GM12878 (cell line): Measurements from ENCODE around the gene TCL1B. TPM values are rescaled to one million over a fixed set of nuclear protein-coding genes. Genes with fewer than 3 reads are reported as not detected.

ENCODE experiments used
- ATAC-seq: fragments of 200-7000 bp; cut with Tn5 transposase; 3 replicates; pipeline ENCODE4 v1.9.1; 2020; ENCODE audit warnings: mild to moderate bottlenecking, moderate library complexity
- BruUV-seq: library from RNA; stranded (reverse); fragments of 400-500 nt; replicated peaks from 2 replicates; lab custom pipeline; 2021; lab: Mats Ljungman, UMichigan
- CTCF ChIA-PET: fragments of 300-600 bp; sonication (Branson Sonifier 250); formaldehyde crosslinking; extraction: SDS; loops from one replicate; lab custom pipeline; 2021; ENCODE audit warnings: inconsistent platforms; lab: Yijun Ruan, JAX
- POLR2A ChIA-PET: fragments of 350-600 bp; formaldehyde crosslinking; extraction: SDS; loops from one replicate; lab custom pipeline; 2021; ENCODE audit warnings: inconsistent platforms; lab: Charles Lee
- RAD21 ChIA-PET: fragments of 300-600 bp; sonication (Branson Sonifier 250); formaldehyde crosslinking; loops from one replicate; lab custom pipeline; 2023; ENCODE audit warnings: antibody characterized with exemption; ENCODE audit not compliant: unreplicated experiment; lab: Charles Lee
- SMC1A ChIA-PET: fragments of 300-600 bp; sonication (Branson Sonifier 250); formaldehyde crosslinking; loops from one replicate; lab custom pipeline; 2023; ENCODE audit not compliant: unreplicated experiment, uncharacterized antibody; lab: Charles Lee
- DNase-seq: peaks from one replicate; pipeline ENCODE4 v3.0.0-alpha.2; 2011; ENCODE audit warnings: low read depth, low spot score
- FAIRE-seq: peaks from 3 replicates; lab custom pipeline; 2011; peaks lifted over from hg19 to GRCh38; lab: Jason Lieb, UNC
- H2AFZ ChIP-seq: 2 replicates; pipeline ENCODE4 v1.6.0; 2011; ENCODE audit warnings: low read depth, low read length, control low read depth; ENCODE audit not compliant: control insufficient read depth
- H3K27ac ChIP-seq: 2 replicates; pipeline ENCODE4 v1.5.1; 2011; ENCODE audit warnings: control low read depth; ENCODE audit not compliant: control insufficient read depth, insufficient read depth
- H3K27me3 ChIP-seq, 2 experiments: replicated peaks in 1 of 2; 2 replicates each; pipeline versions ENCODE4 v1.6.0 to v1.6.1; 2011; ENCODE audit warnings: low read length in 1 of 2; ENCODE audit not compliant: control insufficient read depth in 2 of 2, insufficient read depth in 2 of 2
- H3K36me3 ChIP-seq, 2 experiments: 2 replicates each; pipeline ENCODE4 v1.5.1; 2011; ENCODE audit warnings: low read length in 1 of 2; ENCODE audit not compliant: control insufficient read depth in 2 of 2, insufficient read depth in 2 of 2
- H3K4me1 ChIP-seq: 2 replicates; pipeline ENCODE4 v1.6.1; 2011; ENCODE audit warnings: mild to moderate bottlenecking, low read length, moderate library complexity, mixed read lengths; ENCODE audit not compliant: control insufficient read depth, insufficient read depth
- H3K4me2 ChIP-seq: 2 replicates; pipeline ENCODE4 v1.6.0; 2011; ENCODE audit warnings: control low read depth; ENCODE audit not compliant: control insufficient read depth, insufficient read depth
- H3K4me3 ChIP-seq: fragments of 200-600 bp; sonication (generic); 2 replicates; pipeline ENCODE4 v1.5.1; 2016
- H3K79me2 ChIP-seq: 2 replicates; pipeline ENCODE4 v1.6.0; 2011; ENCODE audit warnings: low read length; ENCODE audit not compliant: control insufficient read depth, insufficient read depth
- H3K9ac ChIP-seq: 2 replicates; pipeline ENCODE4 v1.8.0; 2011; ENCODE audit warnings: low read length, control low read depth, mixed read lengths; ENCODE audit not compliant: control insufficient read depth, insufficient read depth
- H3K9me3 ChIP-seq: replicated peaks from 3 replicates; pipeline ENCODE4 v1.5.1; 2011; ENCODE audit warnings: mild to moderate bottlenecking, low read length; ENCODE audit not compliant: control insufficient read depth, insufficient read depth
- H4K20me1 ChIP-seq: 2 replicates; pipeline ENCODE4 v1.6.0; 2011; ENCODE audit not compliant: control insufficient read depth, insufficient read depth
- BACH1 ChIP-seq: fragments of 450-650 bp; IDR thresholded peaks from 2 replicates; pipeline ENCODE4 v1.6.1; 2017; ENCODE audit warnings: mild to moderate bottlenecking, borderline replicate concordance
- BHLHE40 ChIP-seq, 2 experiments: fragments of 450-650 bp in 1 of 2; IDR thresholded peaks; 2 replicates each; pipeline ENCODE4 v1.6.1; 2011 to 2017; ENCODE audit warnings: low read depth in 2 of 2, borderline replicate concordance in 1 of 2, improper control_type of control experiment in 1 of 2, low read length in 1 of 2, mild to moderate bottlenecking in 1 of 2
- CBFB ChIP-seq: IDR thresholded peaks from 2 replicates; pipeline ENCODE4 v1.6.1; 2016; ENCODE audit warnings: antibody characterized with exemption, low read depth
- CEBPB ChIP-seq, 2 experiments: fragments of 150-350 bp in 1 of 2; IDR thresholded peaks; 2 replicates each; pipeline ENCODE4 v1.6.1; 2012 to 2014; ENCODE audit warnings: low read depth in 2 of 2, low read length in 2 of 2, borderline replicate concordance in 1 of 2, inconsistent platforms in 1 of 2
- GABPA ChIP-seq: IDR thresholded peaks from 2 replicates; pipeline ENCODE4 v1.6.1; 2014; ENCODE audit warnings: antibody characterized with exemption, low read depth, mild to moderate bottlenecking, inconsistent platforms
- IKZF2 ChIP-seq, 2 experiments: fragments of 450-650 bp; IDR thresholded peaks; 2 replicates each; pipeline ENCODE4 v1.6.1; 2017; ENCODE audit warnings: mild to moderate bottlenecking in 2 of 2, moderate library complexity in 2 of 2
- NFYA ChIP-seq: IDR thresholded peaks from 2 replicates; pipeline ENCODE4 v1.6.1; 2011; ENCODE audit warnings: low read depth, mild to moderate bottlenecking, low read length, improper control_type of control experiment, borderline replicate concordance
- PAX8 ChIP-seq: fragments of 450-650 bp; IDR thresholded peaks from 2 replicates; pipeline ENCODE4 v1.6.1; 2017; ENCODE audit warnings: mild to moderate bottlenecking, moderate library complexity
- POLR2A ChIP-seq: IDR thresholded peaks from 2 replicates; pipeline ENCODE4 v1.6.1; 2011; ENCODE audit warnings: low read depth, mild to moderate bottlenecking, low read length
- TCF7 ChIP-seq: IDR thresholded peaks from 2 replicates; pipeline ENCODE4 v1.6.1; 2014; ENCODE audit warnings: antibody characterized with exemption, borderline replicate concordance
- YBX1 ChIP-seq: fragments of 450-650 bp; IDR thresholded peaks from 2 replicates; pipeline ENCODE4 v1.6.1; 2016; ENCODE audit warnings: antibody characterized with exemption
- ZZZ3 ChIP-seq: IDR thresholded peaks from 2 replicates; pipeline ENCODE4 v1.6.1; 2011; ENCODE audit warnings: low read depth; ENCODE audit not compliant: control insufficient read depth, insufficient read length
- WGBS: methylation state at CpG from one replicate; pipeline ENCODE4 v1.1.6; 2016; ENCODE audit warnings: low lambda C conversion rate; ENCODE audit not compliant: insufficient replicate concordance, insufficient coverage; ENCODE audit errors: missing lambda C conversion rate; 5-methylcytosine and 5-hydroxymethylcytosine counted together
- in situ Hi-C: fragments of 300-500 bp; cut with MboI; formaldehyde crosslinking; loops from 9 replicates; pipeline ENCODE4 v1.14.3; 2018; ENCODE audit warnings: mixed read lengths
- intact Hi-C: fragments of 100-400 bp; cut with micrococcal nuclease; formaldehyde crosslinking; loops from one replicate; pipeline ENCODE4 v1.14.2; 2022; ENCODE audit not compliant: unreplicated experiment
- polyA plus RNA-seq, 11 experiments: library from polyadenylated mRNA; depleted of rRNA in 4 of 11; unstranded in 6 of 11; stranded (reverse) in 5 of 11; fragments of >200 nt; fragmentation: Nextera tagmentation in 4 of 11; fragmentation: Illumina TruSeq in 1 of 11; extraction: Ambion mirVana in 4 of 11; extraction: Trizol in 1 of 11; gene quantifications; 1 replicate in 1 of 11; 2 replicates in 10 of 11; pipeline versions ENCODE4 v1.2.1 to v1.2.3, GENCODE V29; 2011 to 2016; ENCODE audit warnings: inconsistent platforms in 2 of 11, missing spikeins in 2 of 11, low read depth in 1 of 11
- total RNA-seq, 4 experiments: library from RNA; depleted of rRNA in 3 of 4; stranded (reverse); fragments of >200 nt in 3 of 4; fragmentation: Illumina TruSeq in 1 of 4; extraction: Trizol in 1 of 4; gene quantifications; 2 replicates each; pipeline versions ENCODE4 v1.2.1 to v1.2.3, GENCODE V29; 2013 to 2021
- TF ChIP-seq, protein P1 (sequence below): IDR thresholded peaks from 2 replicates; pipeline ENCODE4 v1.6.1; 2012; ENCODE audit warnings: improper control_type of control experiment, low read depth, low read length; ENCODE audit not compliant: insufficient replicate concordance
- TF ChIP-seq, protein P2 (sequence below): IDR thresholded peaks from 2 replicates; pipeline ENCODE4 v1.6.1; 2012; ENCODE audit warnings: low read length, inconsistent platforms
- TF ChIP-seq, protein P3 (sequence below): IDR thresholded peaks from 2 replicates; pipeline ENCODE4 v1.6.1; 2011; ENCODE audit warnings: borderline replicate concordance, low read depth, mild to moderate bottlenecking, moderate library complexity, mixed read lengths, low read length; ENCODE audit not compliant: insufficient read depth; ENCODE audit errors: extremely low read length

TCL1B gene
- total and polyA plus RNA-seq, 10 of the 15 experiments (the other 5 are each of a cell fraction or from before 2014, with no cell fraction given), result 0.10 to 0.18 (median 0.13) TPM; not detected in 6

DNA sequence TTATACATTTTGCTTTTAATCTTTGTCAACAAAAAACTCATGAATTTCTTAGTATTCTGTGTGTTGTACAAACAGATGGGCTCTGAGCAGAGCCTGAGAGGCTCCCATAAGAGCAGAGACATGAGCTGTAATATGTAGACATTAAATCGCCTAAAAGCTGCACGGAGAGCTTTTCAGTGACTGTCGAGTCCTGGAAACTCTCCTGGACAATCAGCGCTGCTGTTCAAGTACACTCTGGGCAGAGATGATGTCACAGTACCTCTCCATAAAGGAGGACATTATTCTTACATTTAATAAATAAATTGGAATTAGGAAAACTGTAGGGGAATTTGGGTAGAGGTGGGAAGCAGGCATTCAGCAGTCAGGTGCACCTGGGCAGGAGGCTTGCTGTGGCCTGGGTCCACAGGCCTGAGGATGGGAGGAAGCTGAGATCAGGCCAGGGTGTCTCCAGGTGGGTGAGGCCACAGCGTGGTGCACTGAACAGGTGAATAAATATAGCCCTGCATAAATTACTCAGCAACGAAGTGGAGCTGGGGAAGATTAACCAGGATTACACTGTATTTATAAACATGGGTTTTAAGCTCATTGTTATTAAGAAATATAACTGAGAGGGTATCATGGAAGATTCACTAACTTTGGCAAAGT, 41.0 kb downstream of the TCL1B start:
- Histone ChIP-seq H4K20me1 (no peaks in the 10 kb centered on the region), H3K27me3 (no peaks in the 10 kb centered on the region), H3K4me1 (peaks cover 45% of the 10 kb centered on the region), H3K4me2 (peak overlapping the region; percentile 24; the same call in 1 of the 2 replicates), H3K79me2 (no peaks in the 10 kb centered on the region), H3K9ac (no peak overlapping the region), H3K4me3 (no peak overlapping the region), H2AFZ (no peak overlapping the region), H3K36me3 (no peaks in the 10 kb centered on the region), H3K9me3 (no peaks in the 10 kb centered on the region; the same call in 1 of the 3 replicates), H3K27ac (peak overlapping the region; percentile 57; the same call in 1 of the 2 replicates)
- in situ Hi-C loops, result no loop called here
- WGBS, result 65% methylated on average over 6 of the region's 6 CpGs
- BruUV-seq, result no TSS peak
- SMC1A ChIA-PET, result interaction anchor here (1.0 to 4.4 kb wide), 6 partner anchors 9 to 63 kb away, joined by 3 to 35 read pairs (median 6); no protein-coding TSS in a partner anchor
- RAD21 ChIA-PET, result interaction anchor here (1.4 to 1.6 kb wide), 2 partner anchors 47 to 268 kb away, joined by 3 to 6 read pairs; no protein-coding TSS in a partner anchor
- ATAC-seq (no peak), DNase-seq (no peak), FAIRE-seq (no peak)
- CTCF ChIA-PET, result interaction anchor here (0.6 to 4.5 kb wide), 11 partner anchors 9 to 1003 kb away, joined by 3 to 44 read pairs (median 6); no protein-coding TSS in a partner anchor
- POLR2A ChIA-PET, result interaction anchor here (0.5 to 2.9 kb wide), 2 partner anchors 12 to 63 kb away, joined by 3 to 9 read pairs; partner anchors contain the start of gene TCL1A
- intact Hi-C loops, result loop anchor here (5.0 kb wide), 1 partner anchor 65 kb away; no protein-coding TSS in a partner anchor
- no peak for TF ChIP-seq BHLHE40 (IDR thresholded peaks at IDR 0.05; ENCODE audit: borderline replicate concordance in 1 of 2, low read depth in 2 of 2, low read length in 1 of 2)
- no peak for TF ChIP-seq ZZZ3
- TF ChIP-seq NFYA, result no peak
- no peak for TF ChIP-seq CBFB
- no peak for TF ChIP-seq YBX1
- TF ChIP-seq, protein P1, sequence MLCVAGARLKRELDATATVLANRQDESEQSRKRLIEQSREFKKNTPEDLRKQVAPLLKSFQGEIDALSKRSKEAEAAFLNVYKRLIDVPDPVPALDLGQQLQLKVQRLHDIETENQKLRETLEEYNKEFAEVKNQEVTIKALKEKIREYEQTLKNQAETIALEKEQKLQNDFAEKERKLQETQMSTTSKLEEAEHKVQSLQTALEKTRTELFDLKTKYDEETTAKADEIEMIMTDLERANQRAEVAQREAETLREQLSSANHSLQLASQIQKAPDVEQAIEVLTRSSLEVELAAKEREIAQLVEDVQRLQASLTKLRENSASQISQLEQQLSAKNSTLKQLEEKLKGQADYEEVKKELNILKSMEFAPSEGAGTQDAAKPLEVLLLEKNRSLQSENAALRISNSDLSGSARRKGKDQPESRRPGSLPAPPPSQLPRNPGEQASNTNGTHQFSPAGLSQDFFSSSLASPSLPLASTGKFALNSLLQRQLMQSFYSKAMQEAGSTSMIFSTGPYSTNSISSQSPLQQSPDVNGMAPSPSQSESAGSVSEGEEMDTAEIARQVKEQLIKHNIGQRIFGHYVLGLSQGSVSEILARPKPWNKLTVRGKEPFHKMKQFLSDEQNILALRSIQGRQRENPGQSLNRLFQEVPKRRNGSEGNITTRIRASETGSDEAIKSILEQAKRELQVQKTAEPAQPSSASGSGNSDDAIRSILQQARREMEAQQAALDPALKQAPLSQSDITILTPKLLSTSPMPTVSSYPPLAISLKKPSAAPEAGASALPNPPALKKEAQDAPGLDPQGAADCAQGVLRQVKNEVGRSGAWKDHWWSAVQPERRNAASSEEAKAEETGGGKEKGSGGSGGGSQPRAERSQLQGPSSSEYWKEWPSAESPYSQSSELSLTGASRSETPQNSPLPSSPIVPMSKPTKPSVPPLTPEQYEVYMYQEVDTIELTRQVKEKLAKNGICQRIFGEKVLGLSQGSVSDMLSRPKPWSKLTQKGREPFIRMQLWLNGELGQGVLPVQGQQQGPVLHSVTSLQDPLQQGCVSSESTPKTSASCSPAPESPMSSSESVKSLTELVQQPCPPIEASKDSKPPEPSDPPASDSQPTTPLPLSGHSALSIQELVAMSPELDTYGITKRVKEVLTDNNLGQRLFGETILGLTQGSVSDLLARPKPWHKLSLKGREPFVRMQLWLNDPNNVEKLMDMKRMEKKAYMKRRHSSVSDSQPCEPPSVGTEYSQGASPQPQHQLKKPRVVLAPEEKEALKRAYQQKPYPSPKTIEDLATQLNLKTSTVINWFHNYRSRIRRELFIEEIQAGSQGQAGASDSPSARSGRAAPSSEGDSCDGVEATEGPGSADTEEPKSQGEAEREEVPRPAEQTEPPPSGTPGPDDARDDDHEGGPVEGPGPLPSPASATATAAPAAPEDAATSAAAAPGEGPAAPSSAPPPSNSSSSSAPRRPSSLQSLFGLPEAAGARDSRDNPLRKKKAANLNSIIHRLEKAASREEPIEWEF, result no peak
- TF ChIP-seq PAX8, result no peak
- no peak for TF ChIP-seq IKZF2 (IDR thresholded peaks at IDR 0.05)
- TF ChIP-seq, protein P2, sequence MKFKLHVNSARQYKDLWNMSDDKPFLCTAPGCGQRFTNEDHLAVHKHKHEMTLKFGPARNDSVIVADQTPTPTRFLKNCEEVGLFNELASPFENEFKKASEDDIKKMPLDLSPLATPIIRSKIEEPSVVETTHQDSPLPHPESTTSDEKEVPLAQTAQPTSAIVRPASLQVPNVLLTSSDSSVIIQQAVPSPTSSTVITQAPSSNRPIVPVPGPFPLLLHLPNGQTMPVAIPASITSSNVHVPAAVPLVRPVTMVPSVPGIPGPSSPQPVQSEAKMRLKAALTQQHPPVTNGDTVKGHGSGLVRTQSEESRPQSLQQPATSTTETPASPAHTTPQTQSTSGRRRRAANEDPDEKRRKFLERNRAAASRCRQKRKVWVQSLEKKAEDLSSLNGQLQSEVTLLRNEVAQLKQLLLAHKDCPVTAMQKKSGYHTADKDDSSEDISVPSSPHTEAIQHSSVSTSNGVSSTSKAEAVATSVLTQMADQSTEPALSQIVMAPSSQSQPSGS, result no peak
- no peak for TF ChIP-seq POLR2A
- TF ChIP-seq BACH1, result no peak
- no peak for TF ChIP-seq CEBPB (IDR thresholded peaks at IDR 0.05; ENCODE audit: borderline replicate concordance in 1 of 2, low read depth in 2 of 2, low read length in 2 of 2)
- no peak for TF ChIP-seq TCF7
- TF ChIP-seq GABPA, result no peak
- TF ChIP-seq, protein P3, sequence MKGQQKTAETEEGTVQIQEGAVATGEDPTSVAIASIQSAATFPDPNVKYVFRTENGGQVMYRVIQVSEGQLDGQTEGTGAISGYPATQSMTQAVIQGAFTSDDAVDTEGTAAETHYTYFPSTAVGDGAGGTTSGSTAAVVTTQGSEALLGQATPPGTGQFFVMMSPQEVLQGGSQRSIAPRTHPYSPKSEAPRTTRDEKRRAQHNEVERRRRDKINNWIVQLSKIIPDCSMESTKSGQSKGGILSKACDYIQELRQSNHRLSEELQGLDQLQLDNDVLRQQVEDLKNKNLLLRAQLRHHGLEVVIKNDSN, result no peak
